ENCODE results near the gene NEUROD6. TPM values are rescaled to one million over a fixed set of nuclear protein-coding genes. Genes with fewer than 3 reads are reported as not detected.

Gene NEUROD6
- total and polyA plus RNA-seq, 2 donors (not counting 3 experiments of a cell fraction or from before 2014, with no cell fraction given): not detected

- no peaks in the 10 kb centered on the region for H4K20me1 ChIP-seq (replicated peaks; ENCODE audit: control insufficient read depth, extremely low read depth, insufficient read depth, low read length)
- no peaks in the 10 kb centered on the region for H3K9me3 ChIP-seq (replicated peaks; ENCODE audit: control insufficient read depth, insufficient read depth, low read length)
- dilution Hi-C loops (cut with MboI; ENCODE audit: extremely low pct_ligation_motif_present, low sequenced_read_pairs): no loop called here
- no peaks in the 10 kb centered on the region for H3K9me1 ChIP-seq (replicated peaks; ENCODE audit: control insufficient read depth, extremely low read depth, insufficient read depth, low read length)
- no peak overlapping the region for H2AFZ ChIP-seq (ENCODE audit: low read depth, low read length)
- no peak overlapping the region for H3K4me2 ChIP-seq (ENCODE audit: insufficient read depth, low read length)
- H3K27me3 ChIP-seq (ENCODE audit: control insufficient read depth in 2 of 2, insufficient read depth in 2 of 2, low read length in 2 of 2): no peaks in the 10 kb centered on the region
- FAIRE-seq (no peak), DNase-seq (ENCODE audit: low read depth, low spot score) (no peak)
- ChIA-PET CTCF (no interaction called here), POLR2A (no interaction called here)
- no peak overlapping the region for H3K9ac ChIP-seq (replicated peaks; ENCODE audit: extremely low read depth, insufficient read depth, low read length)
- no peaks in the 10 kb centered on the region for H3K4me1 ChIP-seq (ENCODE audit: control insufficient read depth, extremely low read depth, insufficient read depth, low read length)
- no peak overlapping the region for H3K27ac ChIP-seq (ENCODE audit: insufficient read depth, low read depth, low read length)
- no peaks in the 10 kb centered on the region for H3K79me2 ChIP-seq (ENCODE audit: control insufficient read depth, insufficient read depth, low read length)
- no peaks in the 10 kb centered on the region for H3K36me3 ChIP-seq (ENCODE audit: control insufficient read depth in 2 of 2, extremely low read depth in 1 of 2, insufficient read depth in 2 of 2, low read length in 2 of 2)
- no TSS peak for BruUV-seq (replicated peaks)
- TF ChIP-seq, protein P1, sequence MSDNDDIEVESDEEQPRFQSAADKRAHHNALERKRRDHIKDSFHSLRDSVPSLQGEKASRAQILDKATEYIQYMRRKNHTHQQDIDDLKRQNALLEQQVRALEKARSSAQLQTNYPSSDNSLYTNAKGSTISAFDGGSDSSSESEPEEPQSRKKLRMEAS (IDR thresholded peaks at IDR 0.05; ENCODE audit: insufficient read depth, insufficient read length): no peak
- TF ChIP-seq POLR2A (IDR thresholded peaks at IDR 0.05; ENCODE audit: low read depth, low read length) (no peak), JUN (IDR thresholded peaks at IDR 0.05; ENCODE audit: borderline replicate concordance, insufficient read depth, insufficient read length, low read depth) (no peak), FOS (IDR thresholded peaks at IDR 0.05; ENCODE audit: borderline replicate concordance, insufficient read depth, low read length) (no peak), EZH2 (IDR thresholded peaks at IDR 0.05; ENCODE audit: borderline replicate concordance, low read depth, low read length, severe bottlenecking) (no peak), POLR2AphosphoS5 (IDR thresholded peaks at IDR 0.05; ENCODE audit: insufficient read depth, low read depth, low read length) (no peak), MYC (IDR thresholded peaks at IDR 0.05; ENCODE audit: low read depth, low read length) (no peak), GATA2 (IDR thresholded peaks at IDR 0.05; ENCODE audit: insufficient read depth, insufficient read length, low read depth, low read length) (no peak)
- TF ChIP-seq, protein P2, sequence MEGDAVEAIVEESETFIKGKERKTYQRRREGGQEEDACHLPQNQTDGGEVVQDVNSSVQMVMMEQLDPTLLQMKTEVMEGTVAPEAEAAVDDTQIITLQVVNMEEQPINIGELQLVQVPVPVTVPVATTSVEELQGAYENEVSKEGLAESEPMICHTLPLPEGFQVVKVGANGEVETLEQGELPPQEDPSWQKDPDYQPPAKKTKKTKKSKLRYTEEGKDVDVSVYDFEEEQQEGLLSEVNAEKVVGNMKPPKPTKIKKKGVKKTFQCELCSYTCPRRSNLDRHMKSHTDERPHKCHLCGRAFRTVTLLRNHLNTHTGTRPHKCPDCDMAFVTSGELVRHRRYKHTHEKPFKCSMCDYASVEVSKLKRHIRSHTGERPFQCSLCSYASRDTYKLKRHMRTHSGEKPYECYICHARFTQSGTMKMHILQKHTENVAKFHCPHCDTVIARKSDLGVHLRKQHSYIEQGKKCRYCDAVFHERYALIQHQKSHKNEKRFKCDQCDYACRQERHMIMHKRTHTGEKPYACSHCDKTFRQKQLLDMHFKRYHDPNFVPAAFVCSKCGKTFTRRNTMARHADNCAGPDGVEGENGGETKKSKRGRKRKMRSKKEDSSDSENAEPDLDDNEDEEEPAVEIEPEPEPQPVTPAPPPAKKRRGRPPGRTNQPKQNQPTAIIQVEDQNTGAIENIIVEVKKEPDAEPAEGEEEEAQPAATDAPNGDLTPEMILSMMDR (IDR thresholded peaks at IDR 0.05; ENCODE audit: extremely low read depth in 1 of 2, insufficient read depth in 1 of 2, low read depth in 1 of 2, low read length in 2 of 2): no peak
- no peak overlapping the region for H3K4me3 ChIP-seq (replicated peaks in 1 of 3; ENCODE audit: insufficient read depth in 1 of 3, low read depth in 1 of 3, low read length in 3 of 3)
- intact Hi-C loops (cut with micrococcal nuclease): no loop called here
Observed at GRCh38 chr7:31327071-31327470, 13.5 kb downstream of the NEUROD6 start.

Data from endothelial cell of umbilical vein (primary cell).